Esophagus muscularis mucosa (tissue), 4 donors: ENCODE measurements around the gene IL17REL.

Source experiments
- EP300 ChIP-seq: sonication (generic); formaldehyde crosslinking; IDR thresholded peaks from one replicate; pipeline ENCODE4 v1.6.1; 2017; ENCODE audit warnings: antibody characterized with exemption
- POLR2A ChIP-seq: fragments of 450-650 bp; IDR thresholded peaks from one replicate; pipeline ENCODE4 v1.6.1; 2017; ENCODE audit warnings: antibody characterized with exemption, moderate library complexity, mild to moderate bottlenecking, low read depth
- POLR2AphosphoS5 ChIP-seq, 2 donors: sonication (generic); formaldehyde crosslinking; IDR thresholded peaks; one replicate each; pipeline ENCODE4 v1.6.1; 2017; ENCODE audit warnings: antibody characterized with exemption in 2 of 2
- TF ChIP-seq, protein P1 (sequence below), 3 experiments: fragments of 200-600 bp in 2 of 3; fragments of 450-650 bp in 1 of 3; sonication (generic) in 2 of 3; IDR thresholded peaks; one replicate each; pipeline ENCODE4 v1.5.1; 2017 to 2019; ENCODE audit warnings: antibody characterized with exemption in 3 of 3, mild to moderate bottlenecking in 2 of 3, moderate library complexity in 1 of 3

DNA sequence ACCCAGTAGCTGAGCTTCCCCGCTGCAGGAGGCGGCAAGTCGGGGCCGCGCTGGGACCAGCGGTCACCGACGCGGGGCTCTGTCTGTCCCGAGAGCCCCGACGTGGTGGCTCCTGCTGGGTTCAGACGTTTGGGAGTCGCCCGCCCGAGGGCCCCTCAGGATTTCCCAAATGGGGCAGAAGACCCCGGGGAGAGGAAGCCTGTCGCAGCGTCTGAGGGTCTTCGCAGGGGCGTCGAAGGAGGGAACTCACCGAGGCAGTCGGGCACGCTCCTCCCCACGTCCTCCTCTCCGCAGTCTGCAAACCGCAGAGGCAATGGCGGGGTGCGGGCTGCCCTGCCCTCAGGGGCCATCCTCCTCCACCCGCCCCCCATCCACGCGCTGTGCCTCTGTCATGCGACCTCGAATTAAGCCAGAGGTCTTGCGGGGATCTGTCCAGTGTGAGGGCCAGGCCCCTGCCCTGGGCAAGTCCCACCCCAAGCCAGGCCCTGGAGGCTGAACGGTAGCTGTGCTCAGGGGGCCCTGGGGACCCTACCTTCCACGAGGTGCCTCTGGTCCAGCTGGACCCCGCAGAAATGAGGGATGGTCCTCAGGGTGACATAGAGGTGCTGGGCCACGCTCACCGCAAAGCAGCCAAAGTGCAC lies 12.5 kb downstream of the IL17REL start:
- TF ChIP-seq POLR2A: no peak
- TF ChIP-seq POLR2AphosphoS5 (IDR thresholded peaks at IDR 0.05): no peak
- TF ChIP-seq, protein P1, sequence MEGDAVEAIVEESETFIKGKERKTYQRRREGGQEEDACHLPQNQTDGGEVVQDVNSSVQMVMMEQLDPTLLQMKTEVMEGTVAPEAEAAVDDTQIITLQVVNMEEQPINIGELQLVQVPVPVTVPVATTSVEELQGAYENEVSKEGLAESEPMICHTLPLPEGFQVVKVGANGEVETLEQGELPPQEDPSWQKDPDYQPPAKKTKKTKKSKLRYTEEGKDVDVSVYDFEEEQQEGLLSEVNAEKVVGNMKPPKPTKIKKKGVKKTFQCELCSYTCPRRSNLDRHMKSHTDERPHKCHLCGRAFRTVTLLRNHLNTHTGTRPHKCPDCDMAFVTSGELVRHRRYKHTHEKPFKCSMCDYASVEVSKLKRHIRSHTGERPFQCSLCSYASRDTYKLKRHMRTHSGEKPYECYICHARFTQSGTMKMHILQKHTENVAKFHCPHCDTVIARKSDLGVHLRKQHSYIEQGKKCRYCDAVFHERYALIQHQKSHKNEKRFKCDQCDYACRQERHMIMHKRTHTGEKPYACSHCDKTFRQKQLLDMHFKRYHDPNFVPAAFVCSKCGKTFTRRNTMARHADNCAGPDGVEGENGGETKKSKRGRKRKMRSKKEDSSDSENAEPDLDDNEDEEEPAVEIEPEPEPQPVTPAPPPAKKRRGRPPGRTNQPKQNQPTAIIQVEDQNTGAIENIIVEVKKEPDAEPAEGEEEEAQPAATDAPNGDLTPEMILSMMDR (IDR thresholded peaks at IDR 0.05): no peak
- TF ChIP-seq EP300: no peak
